Measurements from ENCODE around the gene KRTAP12-4. TPM values are rescaled to one million over a fixed set of nuclear protein-coding genes. Genes with fewer than 3 reads are reported as not detected.

Gene KRTAP12-4
- total and polyA plus RNA-seq, 9 donors = not detected

DNA sequence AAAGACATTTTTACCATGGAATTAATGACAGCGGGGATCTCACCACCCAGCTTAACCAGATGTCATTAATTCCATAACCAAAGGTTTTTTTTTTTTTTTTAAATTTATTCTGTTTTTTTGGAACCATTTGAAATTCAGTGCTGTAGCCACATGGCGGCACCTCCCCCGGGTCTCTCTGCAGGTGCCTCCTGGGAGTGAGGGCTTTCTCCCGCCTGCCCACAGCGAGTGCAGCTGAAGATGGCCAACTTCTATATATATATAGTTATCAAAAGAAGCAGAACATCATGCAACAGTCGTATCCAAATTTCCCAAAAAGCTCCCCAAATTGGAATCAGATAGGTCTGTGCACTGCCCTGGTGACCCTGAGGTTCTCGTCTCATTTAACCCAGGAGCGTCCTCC is 39.0 kb downstream of the KRTAP12-4 start:
- TF ChIP-seq, protein P1, sequence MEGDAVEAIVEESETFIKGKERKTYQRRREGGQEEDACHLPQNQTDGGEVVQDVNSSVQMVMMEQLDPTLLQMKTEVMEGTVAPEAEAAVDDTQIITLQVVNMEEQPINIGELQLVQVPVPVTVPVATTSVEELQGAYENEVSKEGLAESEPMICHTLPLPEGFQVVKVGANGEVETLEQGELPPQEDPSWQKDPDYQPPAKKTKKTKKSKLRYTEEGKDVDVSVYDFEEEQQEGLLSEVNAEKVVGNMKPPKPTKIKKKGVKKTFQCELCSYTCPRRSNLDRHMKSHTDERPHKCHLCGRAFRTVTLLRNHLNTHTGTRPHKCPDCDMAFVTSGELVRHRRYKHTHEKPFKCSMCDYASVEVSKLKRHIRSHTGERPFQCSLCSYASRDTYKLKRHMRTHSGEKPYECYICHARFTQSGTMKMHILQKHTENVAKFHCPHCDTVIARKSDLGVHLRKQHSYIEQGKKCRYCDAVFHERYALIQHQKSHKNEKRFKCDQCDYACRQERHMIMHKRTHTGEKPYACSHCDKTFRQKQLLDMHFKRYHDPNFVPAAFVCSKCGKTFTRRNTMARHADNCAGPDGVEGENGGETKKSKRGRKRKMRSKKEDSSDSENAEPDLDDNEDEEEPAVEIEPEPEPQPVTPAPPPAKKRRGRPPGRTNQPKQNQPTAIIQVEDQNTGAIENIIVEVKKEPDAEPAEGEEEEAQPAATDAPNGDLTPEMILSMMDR (IDR thresholded peaks at IDR 0.05) = no peak
- Histone ChIP-seq H3K9me3 (no peaks in the 10 kb centered on the region), H3K27me3 (no peaks in the 10 kb centered on the region), H3K27ac (no peak overlapping the region), H3K4me3 (no peak overlapping the region), H3K36me3 (no peaks in the 10 kb centered on the region), H3K4me1 (ENCODE audit: insufficient read depth) (no peaks in the 10 kb centered on the region)
- no peak for DNase-seq
- WGBS, 3 donors = 62 to 73% (median 69%) methylated on average over 8 of the region's 8 CpGs
- intact Hi-C loops (cut with DNase I) = no loop called here

DNA sequence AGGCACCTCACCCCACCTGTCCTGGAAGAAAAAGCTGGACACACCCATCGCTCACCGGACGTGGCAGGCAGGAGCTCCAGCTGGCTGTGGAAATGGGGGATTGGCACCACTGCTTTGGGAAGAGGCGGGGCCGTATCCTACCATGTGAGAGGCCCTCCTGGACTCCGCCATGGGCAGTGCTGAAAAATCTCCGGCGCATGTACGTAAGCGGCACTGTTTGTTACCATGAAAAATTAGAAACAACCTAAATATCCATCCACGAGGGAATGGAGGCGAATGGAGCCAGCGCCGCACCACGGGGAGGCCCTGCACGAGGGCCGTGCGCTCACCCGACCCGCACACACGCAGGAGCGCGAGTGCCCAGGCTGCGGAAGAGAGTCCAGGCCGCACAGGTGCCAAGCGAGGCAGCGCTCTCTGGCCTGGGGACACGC is 39.5 kb downstream of the KRTAP12-4 start:
- intact Hi-C loops (cut with DNase I) = no loop called here
- Histone ChIP-seq H3K9me3 (no peaks in the 10 kb centered on the region), H3K27ac (no peak overlapping the region), H3K4me3 (no peak overlapping the region), H3K27me3 (no peaks in the 10 kb centered on the region), H3K36me3 (no peaks in the 10 kb centered on the region), H3K4me1 (ENCODE audit: insufficient read depth) (no peaks in the 10 kb centered on the region)
- no peak for DNase-seq
- 84 to 89% (median 88%) methylated on average over 28 of the region's 28 CpGs for WGBS, 3 donors
- TF ChIP-seq, protein P1 (IDR thresholded peaks at IDR 0.05) = no peak
- no peak for TF ChIP-seq POLR2A (IDR thresholded peaks at IDR 0.05)

DNA sequence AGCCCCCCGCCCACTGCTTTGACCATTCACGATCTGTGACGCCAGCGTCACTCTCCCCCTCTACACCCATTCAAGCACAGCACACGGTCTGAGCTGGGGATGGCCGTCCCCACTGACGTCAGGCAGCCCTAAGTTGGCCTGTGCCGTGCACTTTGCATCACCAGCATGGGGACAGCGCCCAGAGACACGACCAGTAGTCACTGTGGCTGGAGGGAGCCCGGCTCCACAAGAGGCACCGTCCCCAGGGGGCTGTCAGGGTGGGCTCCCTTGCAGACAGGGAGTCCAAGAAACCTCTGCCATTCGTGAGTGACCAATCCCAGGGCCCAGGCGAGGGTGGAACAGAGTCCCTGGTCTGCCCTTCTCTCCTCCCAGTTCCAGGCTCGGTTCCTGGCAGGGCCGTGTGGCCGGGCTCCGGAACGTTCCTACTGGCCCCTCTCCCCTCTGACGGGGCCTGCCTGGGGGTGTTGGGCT is 40.3 kb downstream of the KRTAP12-4 start:
- 76 to 83% (median 81%) methylated on average over 20 of the region's 20 CpGs for WGBS, 3 donors
- no peak for DNase-seq
- intact Hi-C loops (cut with DNase I) = no loop called here

DNA sequence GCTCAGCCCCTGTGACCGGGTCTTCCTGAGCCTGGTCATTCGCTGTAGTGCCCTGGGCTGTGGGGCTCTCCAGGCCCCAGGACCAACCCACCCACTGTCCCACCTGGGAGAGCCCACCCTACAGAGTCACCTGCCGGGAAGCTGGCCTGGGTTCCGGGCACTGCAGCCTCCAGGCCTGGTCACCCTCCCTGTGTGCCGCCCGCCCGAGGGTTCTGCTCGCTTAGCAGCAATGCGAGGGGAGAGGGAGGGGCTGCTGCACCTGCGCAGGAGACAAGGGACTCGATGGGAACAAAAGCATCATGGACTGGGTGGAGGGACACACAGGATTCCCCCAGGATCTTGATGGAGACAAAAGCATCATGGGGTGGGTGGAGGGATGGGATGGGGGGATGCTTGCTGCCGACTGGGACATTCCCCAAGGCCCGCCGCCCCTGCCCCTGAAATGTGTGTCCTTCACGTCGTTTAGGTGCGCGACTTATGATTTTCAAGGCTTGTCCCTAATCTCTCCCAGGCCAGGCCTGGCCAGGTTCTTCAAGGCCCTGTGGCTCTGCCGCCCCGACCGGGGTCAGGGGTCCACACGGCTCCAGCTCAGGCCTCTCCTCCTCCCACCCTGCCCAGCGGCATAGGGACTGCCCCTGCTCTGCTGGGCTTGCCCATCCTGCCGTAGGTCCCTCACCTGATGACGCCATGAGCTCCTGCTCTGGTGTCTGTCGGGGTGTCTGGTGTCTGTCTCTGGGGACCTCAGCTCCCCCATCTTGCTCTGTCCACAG is 40.9 kb downstream of the KRTAP12-4 start:
- no peaks in the 10 kb centered on the region for H3K36me3 ChIP-seq
- no peak overlapping the region for H3K27ac ChIP-seq
- no peak for TF ChIP-seq EP300 (IDR thresholded peaks at IDR 0.05)
- TF ChIP-seq POLR2A (IDR thresholded peaks at IDR 0.05) = no peak
- TF ChIP-seq, protein P1 (IDR thresholded peaks at IDR 0.05) = no peak
- no peak for DNase-seq
- no peaks in the 10 kb centered on the region for H3K27me3 ChIP-seq
- no peak overlapping the region for H3K4me3 ChIP-seq
- intact Hi-C loops (cut with DNase I) = no loop called here
- no peaks in the 10 kb centered on the region for H3K4me1 ChIP-seq (ENCODE audit: insufficient read depth)
- 80 to 82% (median 81%) methylated on average over 25 to 26 of the region's 26 CpGs for WGBS, 3 donors
- H3K9me3 ChIP-seq = no peaks in the 10 kb centered on the region

More for the DNA sequence above, 40.3 kb downstream of the KRTAP12-4 start:
- no peak overlapping the region for H3K4me3 ChIP-seq
- H3K4me1 ChIP-seq (ENCODE audit: insufficient read depth) = no peaks in the 10 kb centered on the region
- no peaks in the 10 kb centered on the region for H3K36me3 ChIP-seq
- no peak overlapping the region for H3K27ac ChIP-seq
- no peaks in the 10 kb centered on the region for H3K27me3 ChIP-seq
- TF ChIP-seq EP300 (IDR thresholded peaks at IDR 0.05) = no peak
- no peak for TF ChIP-seq POLR2A (IDR thresholded peaks at IDR 0.05)
- TF ChIP-seq, protein P1 (IDR thresholded peaks at IDR 0.05) = no peak
- H3K9me3 ChIP-seq = no peaks in the 10 kb centered on the region
